ENCODE data around the gene RGS7BP. TPM values are rescaled to one million over a fixed set of nuclear protein-coding genes. Genes with fewer than 3 reads are reported as not detected.

RGS7BP gene
- total RNA-seq, 4 donors from 2014 or later, result 0.33 to 3.4 (median 2.7) TPM

DNA sequence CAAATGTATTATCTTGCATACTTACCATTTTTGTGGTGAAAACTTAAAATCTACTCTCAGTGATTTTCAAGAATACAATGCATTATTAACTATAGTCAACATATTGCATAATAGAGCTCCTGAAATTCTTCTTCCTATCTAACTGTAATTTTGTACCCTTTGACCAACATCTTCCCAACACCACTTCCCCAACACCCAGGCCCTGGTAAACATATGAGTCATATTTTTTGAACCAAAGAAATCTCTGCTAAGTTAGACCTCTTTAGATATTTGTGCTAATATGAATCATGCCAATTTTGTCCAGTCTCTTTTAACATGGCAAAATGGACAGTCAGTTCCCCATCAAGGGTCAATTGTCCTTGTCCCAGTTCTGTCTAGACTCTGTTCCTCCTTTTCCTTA lies 18.5 kb upstream of the RGS7BP start:
- H3K27ac ChIP-seq, result no peak overlapping the region
- H3K9me3 ChIP-seq, result no peaks in the 10 kb centered on the region
- intact Hi-C loops (cut with DNase I), result no loop called here
- H3K27me3 ChIP-seq, result no peaks in the 10 kb centered on the region
- no peak overlapping the region for H3K4me3 ChIP-seq (replicated peaks in 1 of 3)
- no peaks in the 10 kb centered on the region for H3K4me1 ChIP-seq
- TF ChIP-seq, protein P1, sequence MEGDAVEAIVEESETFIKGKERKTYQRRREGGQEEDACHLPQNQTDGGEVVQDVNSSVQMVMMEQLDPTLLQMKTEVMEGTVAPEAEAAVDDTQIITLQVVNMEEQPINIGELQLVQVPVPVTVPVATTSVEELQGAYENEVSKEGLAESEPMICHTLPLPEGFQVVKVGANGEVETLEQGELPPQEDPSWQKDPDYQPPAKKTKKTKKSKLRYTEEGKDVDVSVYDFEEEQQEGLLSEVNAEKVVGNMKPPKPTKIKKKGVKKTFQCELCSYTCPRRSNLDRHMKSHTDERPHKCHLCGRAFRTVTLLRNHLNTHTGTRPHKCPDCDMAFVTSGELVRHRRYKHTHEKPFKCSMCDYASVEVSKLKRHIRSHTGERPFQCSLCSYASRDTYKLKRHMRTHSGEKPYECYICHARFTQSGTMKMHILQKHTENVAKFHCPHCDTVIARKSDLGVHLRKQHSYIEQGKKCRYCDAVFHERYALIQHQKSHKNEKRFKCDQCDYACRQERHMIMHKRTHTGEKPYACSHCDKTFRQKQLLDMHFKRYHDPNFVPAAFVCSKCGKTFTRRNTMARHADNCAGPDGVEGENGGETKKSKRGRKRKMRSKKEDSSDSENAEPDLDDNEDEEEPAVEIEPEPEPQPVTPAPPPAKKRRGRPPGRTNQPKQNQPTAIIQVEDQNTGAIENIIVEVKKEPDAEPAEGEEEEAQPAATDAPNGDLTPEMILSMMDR (IDR thresholded peaks at IDR 0.05), result no peak
- no peak for TF ChIP-seq POLR2A (IDR thresholded peaks at IDR 0.05)
- no peak for DNase-seq
- H3K36me3 ChIP-seq, result no peaks in the 10 kb centered on the region

DNA sequence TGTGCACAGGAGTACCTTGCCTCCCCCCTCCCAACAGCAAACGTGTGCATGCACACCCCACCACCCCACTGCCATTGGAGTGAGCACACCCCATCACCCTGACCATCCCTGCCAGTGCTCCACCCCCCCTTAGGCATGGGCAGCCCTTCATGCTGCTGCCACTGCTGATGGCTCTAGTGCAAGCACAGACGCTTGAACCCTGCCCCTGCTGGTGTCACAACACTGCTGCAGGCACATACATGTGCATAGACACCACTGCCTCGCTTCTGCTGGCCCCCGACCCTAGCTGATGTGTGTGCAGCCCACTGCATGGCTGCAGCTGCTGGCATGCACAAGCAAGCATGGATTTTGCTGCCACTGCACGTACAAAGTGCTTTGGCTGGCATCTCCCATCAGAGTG lies 16.0 kb upstream of the RGS7BP start:
- 28 to 42% methylated on average over 4 of the region's 5 CpGs for WGBS, 2 donors

DNA sequence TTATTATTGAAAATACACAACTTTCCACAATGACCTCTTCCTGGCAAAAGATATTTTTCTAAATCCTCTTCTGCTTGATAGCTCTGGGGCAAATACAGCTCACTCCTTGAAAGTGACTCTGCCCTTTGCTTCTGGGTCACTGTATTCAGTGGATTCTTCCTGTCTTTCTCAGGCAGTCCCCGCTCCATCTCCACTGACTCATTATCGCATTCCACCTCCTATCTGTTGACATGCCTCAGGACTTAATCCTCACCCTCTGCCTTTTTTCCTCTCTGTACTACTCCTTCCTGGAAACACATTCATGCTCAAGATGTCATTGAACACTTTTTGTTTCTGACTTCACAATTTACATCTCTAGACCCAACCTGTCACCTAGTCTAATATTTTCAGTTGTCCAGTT lies 8.4 kb upstream of the RGS7BP start:
- TF ChIP-seq, protein P1 (IDR thresholded peaks at IDR 0.05), result no peak
- TF ChIP-seq POLR2A (IDR thresholded peaks at IDR 0.05), result no peak
- H3K9me3 ChIP-seq, result no peaks in the 10 kb centered on the region
- no peak for DNase-seq
- no peak overlapping the region for H3K4me3 ChIP-seq (replicated peaks in 1 of 3)
- no peaks in the 10 kb centered on the region for H3K36me3 ChIP-seq
- intact Hi-C loops (cut with DNase I), result no loop called here
- H3K4me1 ChIP-seq, result no peaks in the 10 kb centered on the region
- 50 to 57% methylated on average over 2 of the region's 2 CpGs for WGBS, 2 donors
- no peak overlapping the region for H3K27ac ChIP-seq
- no peaks in the 10 kb centered on the region for H3K27me3 ChIP-seq

More for the DNA sequence above, 16.0 kb upstream of the RGS7BP start:
- H3K4me3 ChIP-seq (replicated peaks in 1 of 3), result no peak overlapping the region
- H3K9me3 ChIP-seq, result no peaks in the 10 kb centered on the region
- intact Hi-C loops (cut with DNase I), result no loop called here
- H3K36me3 ChIP-seq, result no peaks in the 10 kb centered on the region
- no peak for TF ChIP-seq POLR2A (IDR thresholded peaks at IDR 0.05)
- TF ChIP-seq, protein P1 (IDR thresholded peaks at IDR 0.05), result no peak
- H3K27ac ChIP-seq, result no peak overlapping the region
- H3K4me1 ChIP-seq, result no peaks in the 10 kb centered on the region
- no peak for DNase-seq
- no peaks in the 10 kb centered on the region for H3K27me3 ChIP-seq

DNA sequence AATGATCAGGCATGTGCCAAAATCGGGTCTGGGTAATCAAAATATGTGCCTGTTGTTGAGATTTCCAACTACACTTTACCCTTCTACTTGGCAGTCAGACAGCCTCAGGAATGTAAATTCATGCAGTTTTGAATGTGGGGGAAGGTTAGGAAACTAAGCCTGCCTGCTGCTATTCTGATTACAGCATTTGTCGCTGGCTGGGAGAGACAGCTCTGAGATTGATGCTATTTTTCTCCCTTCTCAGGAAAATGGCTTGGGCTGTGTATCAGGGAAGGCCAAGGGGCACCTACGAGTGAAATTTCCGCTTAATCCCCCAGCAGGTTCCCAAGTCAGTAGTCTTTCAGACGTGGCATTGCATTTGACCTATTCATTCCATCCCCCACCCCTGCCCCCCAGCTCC lies 3.6 kb upstream of the RGS7BP start:
- TF ChIP-seq, protein P1 (IDR thresholded peaks at IDR 0.05), result no peak
- TF ChIP-seq POLR2A (IDR thresholded peaks at IDR 0.05), result no peak
- Histone ChIP-seq H3K9me3 (no peaks in the 10 kb centered on the region), H3K27ac (no peak overlapping the region), H3K27me3 (no peaks in the 10 kb centered on the region), H3K4me3 (replicated peaks in 1 of 3) (no peak overlapping the region), H3K4me1 (peaks cover 3 to 4% of the 10 kb centered on the region in 2 donors), H3K36me3 (no peaks in the 10 kb centered on the region)
- 34 to 38% methylated on average over 5 of the region's 5 CpGs for WGBS, 2 donors
- intact Hi-C loops (cut with DNase I), result no loop called here
- DNase-seq, result no peak

DNA sequence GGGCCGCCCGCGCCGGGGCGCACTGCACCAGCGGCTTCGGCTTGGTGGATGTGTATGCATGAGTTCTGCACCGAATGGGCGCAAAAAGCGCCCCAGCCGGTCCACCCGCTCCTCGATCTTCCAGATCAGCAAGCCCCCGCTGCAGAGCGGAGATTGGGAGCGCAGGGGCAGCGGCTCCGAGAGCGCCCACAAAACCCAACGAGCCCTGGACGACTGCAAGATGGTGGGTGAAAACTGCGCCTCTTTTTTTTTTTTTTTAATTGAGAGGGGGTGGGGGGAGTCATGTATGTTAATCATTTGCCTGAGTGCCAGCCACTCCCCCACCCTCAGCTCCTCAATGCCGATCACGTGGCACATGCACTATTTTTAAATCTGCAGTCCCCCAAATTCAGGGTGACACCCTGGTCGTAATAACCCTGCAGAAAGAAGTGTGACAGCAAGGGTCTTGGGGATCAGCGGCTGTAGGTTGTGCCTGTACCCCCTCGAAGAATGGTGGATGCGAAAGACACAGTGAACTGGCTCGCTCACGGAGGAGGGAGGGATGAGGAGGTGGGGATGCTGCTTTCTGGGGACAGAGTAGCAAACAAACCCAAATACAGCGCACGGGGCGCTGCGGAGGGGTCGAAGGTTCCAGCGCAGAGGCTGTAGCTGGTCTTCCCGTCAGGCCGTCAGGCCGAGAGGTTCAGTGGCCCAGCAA lies 900 bp downstream of the RGS7BP start:
- Histone ChIP-seq H3K4me3 (replicated peaks in 1 of 3) (peak overlapping the region; percentile 12 to 31 (median 30)), H3K27ac (no peak overlapping the region), H3K9me3 (no peaks in the 10 kb centered on the region), H3K4me1 (peaks cover 3 to 4% of the 10 kb centered on the region in 2 donors), H3K27me3 (no peaks in the 10 kb centered on the region), H3K36me3 (no peaks in the 10 kb centered on the region)
- no peak for DNase-seq
- intact Hi-C loops (cut with DNase I), result no loop called here
- no peak for TF ChIP-seq POLR2A (IDR thresholded peaks at IDR 0.05)
- TF ChIP-seq, protein P1 (IDR thresholded peaks at IDR 0.05), result peak in 1 of 6 experiments; percentile 35
- 3 to 4% methylated on average over 32 to 34 of the region's 39 CpGs for WGBS, 2 donors
